ENCODE data around the gene S1PR5.
"Not testable (repeated sequence)": the region's sequence is repeated elsewhere in the genome, so short reads cannot be mapped to it uniquely, and the experiment has no call there.

Gene S1PR5

DNA sequence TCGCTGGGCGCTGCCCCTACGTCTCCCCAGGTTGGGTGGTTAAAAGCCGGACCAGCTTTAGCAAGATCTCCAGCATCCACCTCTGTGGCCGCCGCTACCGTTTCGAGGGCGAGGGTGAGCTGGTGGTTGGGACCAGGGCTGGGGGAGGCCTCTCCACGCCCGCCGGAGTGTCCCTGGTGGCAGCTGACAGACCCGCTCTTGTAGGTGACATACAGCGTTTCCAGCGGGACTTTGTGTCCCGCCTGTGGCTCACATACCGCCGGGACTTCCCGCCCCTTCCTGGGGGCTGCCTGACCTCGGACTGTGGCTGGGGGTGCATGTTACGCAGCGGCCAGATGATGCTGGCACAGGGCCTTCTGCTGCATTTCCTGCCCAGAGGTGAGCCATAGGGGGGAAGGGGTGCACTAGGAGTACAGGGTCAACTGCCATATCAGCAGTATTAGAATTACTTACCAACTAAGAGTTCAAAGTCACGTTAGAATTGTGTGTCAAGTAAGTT lies 27.6 kb upstream of the S1PR5 start:
- peak overlapping the region; percentile 88 for H3K4me3 ChIP-seq (ENCODE audit: low read depth, low read length)
- DNase-seq (ENCODE audit: low read depth), result no peak
- in situ Hi-C loops (cut with HindIII; ENCODE audit: low sequenced_read_pairs), result no loop called here
- TF ChIP-seq, protein P1, sequence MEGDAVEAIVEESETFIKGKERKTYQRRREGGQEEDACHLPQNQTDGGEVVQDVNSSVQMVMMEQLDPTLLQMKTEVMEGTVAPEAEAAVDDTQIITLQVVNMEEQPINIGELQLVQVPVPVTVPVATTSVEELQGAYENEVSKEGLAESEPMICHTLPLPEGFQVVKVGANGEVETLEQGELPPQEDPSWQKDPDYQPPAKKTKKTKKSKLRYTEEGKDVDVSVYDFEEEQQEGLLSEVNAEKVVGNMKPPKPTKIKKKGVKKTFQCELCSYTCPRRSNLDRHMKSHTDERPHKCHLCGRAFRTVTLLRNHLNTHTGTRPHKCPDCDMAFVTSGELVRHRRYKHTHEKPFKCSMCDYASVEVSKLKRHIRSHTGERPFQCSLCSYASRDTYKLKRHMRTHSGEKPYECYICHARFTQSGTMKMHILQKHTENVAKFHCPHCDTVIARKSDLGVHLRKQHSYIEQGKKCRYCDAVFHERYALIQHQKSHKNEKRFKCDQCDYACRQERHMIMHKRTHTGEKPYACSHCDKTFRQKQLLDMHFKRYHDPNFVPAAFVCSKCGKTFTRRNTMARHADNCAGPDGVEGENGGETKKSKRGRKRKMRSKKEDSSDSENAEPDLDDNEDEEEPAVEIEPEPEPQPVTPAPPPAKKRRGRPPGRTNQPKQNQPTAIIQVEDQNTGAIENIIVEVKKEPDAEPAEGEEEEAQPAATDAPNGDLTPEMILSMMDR (IDR thresholded peaks at IDR 0.05; ENCODE audit: low read depth, low read length, missing control alignments), result no peak

DNA sequence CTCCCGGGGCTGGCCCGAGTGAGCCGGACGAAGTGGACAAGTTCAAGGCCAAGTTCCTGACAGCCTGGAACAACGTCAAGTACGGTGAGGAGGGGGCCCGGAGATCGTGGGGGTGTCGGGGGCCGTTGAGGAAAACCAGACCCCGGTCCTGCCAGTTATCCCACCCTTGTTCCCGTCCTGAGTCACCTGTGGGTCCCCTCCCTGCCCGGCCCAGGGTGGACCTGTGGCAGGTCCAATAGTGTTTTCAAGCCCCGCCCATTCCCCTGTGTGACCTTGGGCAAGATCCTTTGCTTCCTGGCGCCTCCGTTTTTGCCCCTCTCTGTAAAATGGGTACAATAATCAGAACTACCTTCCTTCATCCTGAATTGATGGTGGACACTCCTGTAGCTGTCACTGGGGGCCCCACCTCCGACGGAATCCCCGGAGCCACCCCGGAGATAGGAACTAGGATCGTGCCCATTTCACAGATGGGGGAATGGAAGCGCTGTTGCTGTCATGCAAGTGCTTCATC lies 27.1 kb upstream of the S1PR5 start:
- no peak for DNase-seq (ENCODE audit: low read depth)
- TF ChIP-seq, protein P1 (IDR thresholded peaks at IDR 0.05; ENCODE audit: low read depth, low read length, missing control alignments), result no peak
- in situ Hi-C loops (cut with HindIII; ENCODE audit: low sequenced_read_pairs), result no loop called here
- peak overlapping the region; percentile 88 for H3K4me3 ChIP-seq (ENCODE audit: low read depth, low read length)

DNA sequence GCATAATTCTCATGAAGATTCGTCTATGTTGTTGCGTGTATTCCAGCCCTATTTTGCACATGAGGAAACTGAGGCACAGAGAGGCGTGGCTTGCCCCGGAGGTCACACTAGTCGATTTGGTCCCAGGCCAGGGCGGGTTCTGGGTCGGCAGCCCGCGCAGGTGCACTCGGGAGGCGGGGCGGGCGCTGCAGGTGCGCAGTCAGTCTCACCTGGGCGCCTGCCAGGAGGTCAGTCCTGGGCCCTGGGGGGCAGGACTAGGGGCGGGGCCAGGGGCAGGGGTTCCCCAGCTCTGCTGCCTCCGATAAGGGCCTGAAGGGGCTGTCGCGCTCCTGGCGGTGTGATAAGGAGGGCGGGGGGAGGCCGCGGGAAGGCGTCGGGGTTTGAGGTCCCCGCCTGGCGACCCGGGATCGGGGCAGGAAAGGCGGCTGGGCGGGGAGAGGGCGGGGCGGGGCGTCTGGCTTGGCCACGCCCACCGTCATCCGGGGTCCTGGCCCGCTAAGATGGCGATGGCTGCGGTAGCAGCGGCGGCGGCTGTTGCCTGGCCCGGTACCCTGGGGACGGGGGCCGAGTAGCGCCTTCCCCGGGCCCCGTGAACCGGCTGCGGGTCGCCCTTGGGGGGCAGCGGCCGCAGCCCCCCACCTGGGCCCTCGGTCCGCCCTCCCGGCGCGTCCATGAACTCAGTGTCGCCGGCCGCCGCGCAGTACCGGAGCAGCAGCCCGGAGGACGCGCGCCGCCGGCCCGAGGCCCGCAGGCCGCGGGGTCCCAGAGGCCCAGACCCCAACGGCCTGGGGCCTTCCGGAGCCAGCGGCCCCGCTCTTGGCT lies 26.4 kb upstream of the S1PR5 start, which contains the start of gene ATG4D:
ATG4D (plus strand) TSS at position 485 of the 822 bp plus-strand sequence; CDS start at position 672, 187 bp downstream.
- in situ Hi-C loops (cut with HindIII; ENCODE audit: low sequenced_read_pairs), result no loop called here
- no peak for DNase-seq (ENCODE audit: low read depth)
- TF ChIP-seq, protein P1 (IDR thresholded peaks at IDR 0.05; ENCODE audit: low read depth, low read length, missing control alignments), result no peak
- H3K4me3 ChIP-seq (ENCODE audit: low read depth, low read length), result peak within 1 kb of the TSS; percentile 88

DNA sequence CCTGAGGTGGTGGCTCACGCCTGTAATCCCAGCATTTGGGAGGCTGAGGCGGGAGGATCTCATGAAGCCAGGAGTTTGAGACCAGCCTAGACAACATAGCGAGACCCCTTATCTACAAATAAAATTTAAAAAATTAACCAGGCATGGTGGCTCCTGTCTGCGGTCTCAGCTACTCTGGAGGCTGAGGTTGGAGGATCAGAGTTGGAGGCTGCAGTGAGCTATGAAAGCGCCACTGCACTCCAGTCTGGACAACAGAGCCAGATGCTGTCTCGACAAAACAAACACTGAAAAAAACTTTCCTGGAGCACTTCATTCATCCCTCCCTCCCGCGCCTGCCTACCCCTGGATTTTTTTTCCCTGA lies 25.8 kb upstream of the S1PR5 start:
- TF ChIP-seq, protein P1 (IDR thresholded peaks at IDR 0.05; ENCODE audit: low read depth, low read length, missing control alignments), result no peak
- H3K4me3 ChIP-seq (ENCODE audit: low read depth, low read length), result peak overlapping the region; percentile 88
- no peak for DNase-seq (ENCODE audit: low read depth)
- in situ Hi-C loops (cut with HindIII; ENCODE audit: low sequenced_read_pairs), result no loop called here

DNA sequence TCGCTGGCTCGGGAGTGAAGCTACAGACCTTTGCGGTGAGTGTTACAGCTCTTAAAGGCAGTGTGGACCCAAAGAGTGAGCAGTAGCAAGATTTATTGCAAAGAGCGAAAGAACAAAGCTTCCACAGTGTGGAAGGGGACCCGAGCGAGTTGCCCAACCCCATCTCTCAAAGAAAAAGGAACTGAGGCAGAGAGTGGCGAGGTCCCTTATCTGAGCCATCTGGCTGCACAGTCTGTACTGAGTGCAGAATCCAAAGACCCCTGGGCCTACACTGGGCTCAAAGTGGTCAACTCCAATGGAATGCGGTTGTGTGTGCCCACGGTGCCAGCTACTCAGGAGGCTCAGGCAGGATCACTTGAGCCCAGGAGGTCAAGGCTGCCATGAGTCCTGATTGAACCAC lies 21.8 kb upstream of the S1PR5 start:
- in situ Hi-C loops (cut with HindIII; ENCODE audit: low sequenced_read_pairs); DNase-seq (ENCODE audit: low read depth); H3K4me3 ChIP-seq (ENCODE audit: low read depth, low read length): not testable (repeated sequence)

DNA sequence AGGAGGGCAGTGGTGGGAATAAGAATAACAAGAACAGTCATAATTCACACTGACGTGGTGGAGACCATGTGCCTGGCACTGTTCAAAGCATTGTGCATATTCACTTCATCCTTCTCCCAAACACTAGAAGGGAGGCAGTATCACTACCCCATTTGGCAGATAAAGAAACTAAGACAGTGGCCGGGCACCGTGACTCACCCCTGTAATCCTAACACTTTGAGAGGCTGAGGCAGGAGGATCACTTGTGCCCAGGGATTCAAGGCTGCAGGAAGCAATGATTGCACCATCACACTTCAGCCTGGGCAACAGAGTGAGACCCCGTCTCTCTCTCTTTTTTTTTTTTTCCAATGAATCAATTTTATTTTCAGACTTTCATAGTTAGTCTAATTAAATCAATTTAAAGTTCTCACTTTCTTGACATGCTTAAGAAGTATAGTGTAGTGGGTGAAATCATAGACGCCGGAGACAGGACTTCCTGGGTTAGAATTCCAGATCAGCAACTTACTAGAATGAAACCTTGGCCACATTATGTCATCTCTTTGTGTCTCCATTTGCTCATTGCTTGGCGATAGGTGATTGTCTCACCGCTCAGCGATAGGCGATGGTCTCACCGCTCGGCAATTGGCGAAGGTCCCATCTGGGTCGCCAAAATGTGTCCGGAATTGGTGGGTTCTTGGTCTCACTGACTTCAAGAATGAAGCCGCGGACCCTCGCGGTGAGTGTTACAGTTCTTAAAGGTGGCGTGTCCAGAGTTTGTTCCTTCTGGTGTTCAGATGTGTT lies 21.1 kb upstream of the S1PR5 start:
- TF ChIP-seq, protein P1 (IDR thresholded peaks at IDR 0.05; ENCODE audit: low read depth, low read length, missing control alignments), result no peak
- no peak overlapping the region for H3K4me3 ChIP-seq (ENCODE audit: low read depth, low read length)
- in situ Hi-C loops (cut with HindIII; ENCODE audit: low sequenced_read_pairs), result no loop called here
- DNase-seq (ENCODE audit: low read depth), result no peak

Measured in astrocyte of the cerebellum (primary cell).